ENCODE results near the gene CDADC1.

Gene CDADC1

GRCh38 chr13:49314344-49314882 is 66.7 kb downstream of the CDADC1 start:
- no peak for TF ChIP-seq CTCF (IDR thresholded peaks at IDR 0.05; ENCODE audit: unreplicated experiment in 3 of 3)
- Mint-ChIP-seq H3K4me3 (no peak overlapping the region), H3K36me3 (ENCODE audit: low read depth) (peaks cover 12% of the 10 kb centered on the region), H3K27me3 (ENCODE audit: low read depth) (no peaks in the 10 kb centered on the region), H3K27ac (peak overlapping the region in 2 of 3 experiments; percentile 11 to 45), H3K4me1 (peaks cover 9% of the 10 kb centered on the region), H3K9me3 (no peaks in the 10 kb centered on the region)

GRCh38 chr13:49315036-49315565 is 67.4 kb downstream of the CDADC1 start:
- TF ChIP-seq CTCF (IDR thresholded peaks at IDR 0.05; ENCODE audit: unreplicated experiment in 3 of 3) = no peak
- Mint-ChIP-seq H3K4me1 (peaks cover 9% of the 10 kb centered on the region), H3K36me3 (ENCODE audit: low read depth) (peaks cover 12% of the 10 kb centered on the region), H3K9me3 (no peaks in the 10 kb centered on the region), H3K4me3 (no peak overlapping the region), H3K27ac (no peak overlapping the region), H3K27me3 (ENCODE audit: low read depth) (no peaks in the 10 kb centered on the region)

GRCh38 chr13:49315756-49316482 is 68.2 kb downstream of the CDADC1 start:
- Mint-ChIP-seq H3K4me3 (no peak overlapping the region), H3K4me1 (peaks cover 9% of the 10 kb centered on the region), H3K36me3 (ENCODE audit: low read depth) (peaks cover 12% of the 10 kb centered on the region), H3K27me3 (ENCODE audit: low read depth) (no peaks in the 10 kb centered on the region), H3K9me3 (no peaks in the 10 kb centered on the region), H3K27ac (no peak overlapping the region)
- TF ChIP-seq CTCF (IDR thresholded peaks at IDR 0.05; ENCODE audit: unreplicated experiment in 3 of 3) = no peak

- H3K36me3 Mint-ChIP-seq (ENCODE audit: low read depth) = peaks cover 12% of the 10 kb centered on the region
- no peak for TF ChIP-seq CTCF (IDR thresholded peaks at IDR 0.05; ENCODE audit: unreplicated experiment in 3 of 3)
- H3K9me3 Mint-ChIP-seq = no peaks in the 10 kb centered on the region
- no peaks in the 10 kb centered on the region for H3K4me1 Mint-ChIP-seq
- peaks cover 5% of the 10 kb centered on the region for H3K27me3 Mint-ChIP-seq (ENCODE audit: low read depth)
- no peak overlapping the region for H3K27ac Mint-ChIP-seq
- no peak overlapping the region for H3K4me3 Mint-ChIP-seq
Measured at GRCh38 chr13:49319551-49319950, 71.8 kb downstream of the CDADC1 start.

- H3K27me3 Mint-ChIP-seq (ENCODE audit: low read depth) = peaks cover 5% of the 10 kb centered on the region
- no peaks in the 10 kb centered on the region for H3K9me3 Mint-ChIP-seq
- no peak overlapping the region for H3K4me3 Mint-ChIP-seq
- peaks cover 12% of the 10 kb centered on the region for H3K36me3 Mint-ChIP-seq (ENCODE audit: low read depth)
- H3K27ac Mint-ChIP-seq = no peak overlapping the region
- no peaks in the 10 kb centered on the region for H3K4me1 Mint-ChIP-seq
- no peak for TF ChIP-seq CTCF (IDR thresholded peaks at IDR 0.05; ENCODE audit: unreplicated experiment in 3 of 3)
Measured at GRCh38 chr13:49319951-49320350, 72.2 kb downstream of the CDADC1 start.

GRCh38 chr13:49320975-49321374 is 73.2 kb downstream of the CDADC1 start:
- Mint-ChIP-seq H3K9me3 (no peaks in the 10 kb centered on the region), H3K4me1 (no peaks in the 10 kb centered on the region), H3K36me3 (ENCODE audit: low read depth) (peaks cover 12% of the 10 kb centered on the region), H3K27me3 (ENCODE audit: low read depth) (peaks cover 5% of the 10 kb centered on the region), H3K27ac (no peak overlapping the region), H3K4me3 (no peak overlapping the region)
- TF ChIP-seq CTCF (IDR thresholded peaks at IDR 0.05; ENCODE audit: unreplicated experiment in 3 of 3) = no peak
